Liver (tissue), 9 donors: ENCODE results near the gene NCOA6. TPM values are rescaled to one million over a fixed set of nuclear protein-coding genes. Genes with fewer than 3 reads are reported as not detected.

Experiments used
- DNase-seq: peaks from one replicate; pipeline ENCODE4 v3.0.0-alpha.2; 2017; ENCODE audit warnings: low spot score
- H3K27ac ChIP-seq, 2 donors: one replicate each; pipeline ENCODE4 v1.7.0; 2013; ENCODE audit warnings: inconsistent platforms in 2 of 2, low read length in 2 of 2, control low read depth in 1 of 2, low read depth in 1 of 2, mild to moderate bottlenecking in 1 of 2
- H3K27me3 ChIP-seq, 4 donors: one replicate each; pipeline versions ENCODE4 v1.6.1 to v1.7.0; 2013; ENCODE audit warnings: low read length in 3 of 4, inconsistent platforms in 1 of 4, mild to moderate bottlenecking in 1 of 4, moderate library complexity in 1 of 4; ENCODE audit not compliant: control insufficient read depth in 4 of 4, insufficient read depth in 4 of 4
- H3K36me3 ChIP-seq, 4 donors: one replicate each; pipeline versions ENCODE4 v1.6.1 to v1.7.0; 2013; ENCODE audit warnings: low read length in 3 of 4, mild to moderate bottlenecking in 3 of 4, low read depth in 1 of 4, moderate library complexity in 1 of 4; ENCODE audit not compliant: control insufficient read depth in 4 of 4, insufficient read depth in 3 of 4
- H3K4me1 ChIP-seq, 4 donors: one replicate each; pipeline versions ENCODE4 v1.6.1 to v1.7.0; 2013; ENCODE audit warnings: low read length in 3 of 4, mild to moderate bottlenecking in 3 of 4, moderate library complexity in 1 of 4; ENCODE audit not compliant: control insufficient read depth in 4 of 4, insufficient read depth in 4 of 4
- H3K4me3 ChIP-seq, 3 donors: one replicate each; pipeline versions ENCODE4 v1.6.1 to v1.7.0; 2013; ENCODE audit warnings: low read length in 3 of 3, control low read depth in 1 of 3, low read depth in 1 of 3, mild to moderate bottlenecking in 1 of 3
- H3K9ac ChIP-seq, 2 donors: one replicate each; pipeline ENCODE4 v1.7.0; 2013; ENCODE audit warnings: low read length in 2 of 2, mild to moderate bottlenecking in 2 of 2, moderate library complexity in 2 of 2, control low read depth in 1 of 2, low read depth in 1 of 2
- H3K9me3 ChIP-seq, 4 donors: one replicate each; pipeline versions ENCODE4 v1.6.1 to v1.7.0; 2013; ENCODE audit warnings: low read length in 3 of 4; ENCODE audit not compliant: control insufficient read depth in 4 of 4
- ATF3 ChIP-seq: IDR thresholded peaks from 2 replicates; pipeline ENCODE4 v1.6.1; 2016; ENCODE audit warnings: antibody characterized with exemption
- CTCF ChIP-seq: fragments of 150-350 bp; IDR thresholded peaks from 2 replicates; pipeline ENCODE4 v1.5.1; 2017; ENCODE audit warnings: improper control_type of control experiment, low read depth, low read length; ENCODE audit not compliant: missing input control
- EGR1 ChIP-seq, 2 donors: IDR thresholded peaks; 2 replicates each; pipeline ENCODE4 v1.6.1; 2016 to 2018; ENCODE audit warnings: antibody characterized with exemption in 2 of 2, low read depth in 2 of 2
- FOXA1 ChIP-seq: IDR thresholded peaks from 2 replicates; pipeline ENCODE4 v1.6.1; 2016; ENCODE audit warnings: antibody characterized with exemption
- FOXA2 ChIP-seq: IDR thresholded peaks from 2 replicates; pipeline ENCODE4 v1.6.1; 2016; ENCODE audit warnings: antibody characterized with exemption
- HNF4A ChIP-seq, 2 donors: conservative IDR thresholded peaks; 2 replicates each; pipeline ENCODE4 v1.6.1; 2016; ENCODE audit warnings: antibody characterized with exemption in 2 of 2, mild to moderate bottlenecking in 2 of 2
- JUND ChIP-seq, 2 donors: IDR thresholded peaks; 2 replicates each; pipeline ENCODE4 v1.6.1; 2016; ENCODE audit warnings: antibody characterized with exemption in 2 of 2
- MAX ChIP-seq: IDR thresholded peaks from 2 replicates; pipeline ENCODE4 v1.6.1; 2016; ENCODE audit warnings: antibody characterized with exemption
- NR2F2 ChIP-seq: IDR thresholded peaks from 2 replicates; pipeline ENCODE4 v1.6.1; 2016; ENCODE audit warnings: antibody characterized with exemption
- RAD21 ChIP-seq, 2 donors: IDR thresholded peaks; 2 replicates each; pipeline ENCODE4 v1.6.1; 2016; ENCODE audit warnings: antibody characterized with exemption in 2 of 2, mild to moderate bottlenecking in 2 of 2
- REST ChIP-seq: IDR thresholded peaks from 2 replicates; pipeline ENCODE4 v1.6.1; 2016; ENCODE audit warnings: antibody characterized with exemption, mild to moderate bottlenecking
- RXRA ChIP-seq, 2 donors: IDR thresholded peaks; 2 replicates each; pipeline ENCODE4 v1.6.1; 2017 to 2018; ENCODE audit warnings: antibody characterized with exemption in 2 of 2, mild to moderate bottlenecking in 1 of 2
- SP1 ChIP-seq: IDR thresholded peaks from 2 replicates; pipeline ENCODE4 v1.6.1; 2018; ENCODE audit warnings: antibody characterized with exemption, mild to moderate bottlenecking
- TAF1 ChIP-seq: conservative IDR thresholded peaks from 2 replicates; pipeline ENCODE4 v1.6.1; 2016; ENCODE audit warnings: antibody characterized with exemption, mild to moderate bottlenecking
- YY1 ChIP-seq: IDR thresholded peaks from 2 replicates; pipeline ENCODE4 v1.6.1; 2016; ENCODE audit warnings: antibody characterized with exemption, mild to moderate bottlenecking
- ZBTB33 ChIP-seq: IDR thresholded peaks from 2 replicates; pipeline ENCODE4 v1.6.1; 2016; ENCODE audit warnings: antibody characterized with exemption
- WGBS: extraction: QIAGEN DNeasy Blood & Tissue Kit; methylation state at CpG from one replicate; pipeline ENCODE4 v1.1.7; 2013; 5-methylcytosine and 5-hydroxymethylcytosine counted together
- polyA plus RNA-seq, 2 donors: library from polyadenylated mRNA; stranded (reverse) in 1 of 2; unstranded in 1 of 2; fragments of 200-250 nt in 1 of 2; fragments of >200 nt in 1 of 2; fragmentation: Nextera tagmentation in 1 of 2; extraction: Ambion mirVana in 1 of 2; gene quantifications; one replicate each; pipeline versions ENCODE4 v1.2.1 to v1.2.3, GENCODE V29; 2013 to 2015
- total RNA-seq, 2 donors: library from RNA; depleted of rRNA; stranded (reverse); fragments of >200 nt; gene quantifications; one replicate each; pipeline ENCODE4 v1.2.3, GENCODE V29; 2014
- donor health status: healthy.
- donor health status: healthy.
- donor health status: healthy.
- donor health status: healthy.
- donor health status: healthy.

Gene NCOA6
- total and polyA plus RNA-seq, 4 donors: 5.4 to 13.1 (median 6.2) TPM

GRCh38 chr20:34746674-34747073 lies 78.8 kb downstream of the NCOA6 start:
- DNase-seq: no peak
- no peaks in the 10 kb centered on the region for H3K27me3 ChIP-seq
- H3K4me3 ChIP-seq: no peak overlapping the region
- H3K27ac ChIP-seq: no peak overlapping the region
- no peak for TF ChIP-seq RXRA (IDR thresholded peaks at IDR 0.05)
- TF ChIP-seq FOXA1: no peak
- no peak for TF ChIP-seq RAD21 (IDR thresholded peaks at IDR 0.05)
- TF ChIP-seq REST: no peak
- no peak for TF ChIP-seq ZBTB33
- TF ChIP-seq HNF4A (conservative IDR thresholded peaks at IDR 0.05): no peak
- TF ChIP-seq NR2F2: no peak
- TF ChIP-seq ATF3: no peak
- TF ChIP-seq CTCF: no peak
- TF ChIP-seq JUND (IDR thresholded peaks at IDR 0.05): no peak
- TF ChIP-seq TAF1: no peak
- TF ChIP-seq EGR1 (IDR thresholded peaks at IDR 0.05; ENCODE audit: low read depth in 2 of 2): no peak
- TF ChIP-seq SP1: no peak
- no peak for TF ChIP-seq MAX
- TF ChIP-seq FOXA2: no peak
- TF ChIP-seq YY1: no peak
- 92% methylated on average over 3 of the region's 3 CpGs for WGBS
- H3K36me3 ChIP-seq: peaks cover 9 to 65% (median 36%) of the 10 kb centered on the region in 4 donors
- H3K9ac ChIP-seq: no peak overlapping the region
- H3K4me1 ChIP-seq: no peaks in the 10 kb centered on the region
- no peaks in the 10 kb centered on the region for H3K9me3 ChIP-seq

GRCh38 chr20:34744847-34745246 lies 80.6 kb downstream of the NCOA6 start:
- DNase-seq: no peak
- Histone ChIP-seq H3K4me1 (no peaks in the 10 kb centered on the region), H3K9me3 (no peaks in the 10 kb centered on the region), H3K9ac (no peak overlapping the region), H3K36me3 (peaks cover 6 to 62% (median 33%) of the 10 kb centered on the region in 4 donors), H3K27ac (no peak overlapping the region), H3K27me3 (no peaks in the 10 kb centered on the region), H3K4me3 (no peak overlapping the region)
- WGBS: 72% methylated on average over 1 of the region's 1 CpG
- no peak for TF ChIP-seq MAX
- TF ChIP-seq TAF1: no peak
- TF ChIP-seq YY1: no peak
- TF ChIP-seq JUND (IDR thresholded peaks at IDR 0.05): no peak
- no peak for TF ChIP-seq RAD21 (IDR thresholded peaks at IDR 0.05)
- no peak for TF ChIP-seq REST
- no peak for TF ChIP-seq ZBTB33
- TF ChIP-seq FOXA1: no peak
- no peak for TF ChIP-seq RXRA (IDR thresholded peaks at IDR 0.05)
